ENCODE results near the gene TOP2A.
A peak's percentile ranks its signal among the peaks of the same experiment; 100 is the strongest.

The TOP2A gene

DNA sequence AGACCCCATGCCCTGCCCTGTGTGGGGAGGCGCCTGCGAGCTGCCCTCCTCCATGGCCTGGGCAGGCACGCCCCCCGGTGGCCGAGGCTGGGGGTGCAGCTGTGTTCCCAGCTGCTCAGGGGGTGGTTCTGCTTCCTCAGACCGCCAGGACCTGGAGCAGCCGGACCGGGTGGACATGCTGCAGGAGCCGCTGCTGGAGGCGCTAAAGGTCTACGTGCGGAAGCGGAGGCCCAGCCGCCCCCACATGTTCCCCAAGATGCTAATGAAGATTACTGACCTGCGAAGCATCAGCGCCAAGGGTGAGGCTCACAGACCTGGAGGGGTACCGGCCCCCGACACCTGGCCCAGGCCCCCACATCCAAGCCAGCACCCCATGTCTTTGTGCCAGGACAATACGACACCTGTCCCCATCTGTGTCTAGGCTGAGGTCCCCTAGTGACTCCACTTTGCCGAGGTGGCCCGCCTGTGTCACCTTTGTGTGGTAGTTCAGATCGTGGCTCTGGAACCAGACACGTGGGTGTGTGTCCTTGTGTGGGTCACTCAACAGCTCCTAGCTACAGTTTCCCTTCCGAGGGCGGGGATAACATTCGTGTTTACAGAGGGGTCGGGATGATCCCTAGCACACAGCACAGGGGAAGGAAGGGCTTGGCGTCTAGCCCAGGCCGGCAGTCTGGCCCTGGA lies 62.4 kb downstream of the TOP2A start:
- DNase-seq: peak; percentile 79

GRCh38 chr17:40354221-40355122 lies 63.2 kb downstream of the TOP2A start:
- DNase-seq: no peak

- DNase-seq: no peak
Measured at GRCh38 chr17:40352779-40353394, 64.8 kb downstream of the TOP2A start.

GRCh38 chr17:40352237-40352778 lies 65.4 kb downstream of the TOP2A start:
- DNase-seq: no peak

- no peak for DNase-seq
Measured at GRCh38 chr17:40351359-40352236, 66.1 kb downstream of the TOP2A start.

GRCh38 chr17:40350689-40351358 lies 66.9 kb downstream of the TOP2A start:
- DNase-seq: no peak

GRCh38 chr17:40349895-40350688 lies 67.6 kb downstream of the TOP2A start:
- no peak for DNase-seq

- DNase-seq: no peak
Measured at GRCh38 chr17:40349477-40349894, 68.2 kb downstream of the TOP2A start.

GRCh38 chr17:40348562-40349476 lies 68.9 kb downstream of the TOP2A start:
- no peak for DNase-seq

DNA sequence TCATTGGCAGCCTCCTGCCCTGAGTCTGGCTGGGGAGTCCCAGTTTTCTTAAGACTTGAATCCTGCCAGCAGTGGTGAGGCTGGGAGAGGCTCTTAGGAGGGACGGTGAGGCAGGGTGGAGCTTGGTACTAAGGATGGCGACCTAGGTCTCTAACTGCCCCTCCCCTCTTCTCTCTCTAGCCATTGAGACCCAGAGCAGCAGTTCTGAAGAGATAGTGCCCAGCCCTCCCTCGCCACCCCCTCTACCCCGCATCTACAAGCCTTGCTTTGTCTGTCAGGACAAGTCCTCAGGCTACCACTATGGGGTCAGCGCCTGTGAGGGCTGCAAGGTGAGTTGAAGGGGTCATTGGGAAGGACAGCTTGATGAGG lies 69.6 kb downstream of the TOP2A start:
- DNase-seq: no peak

DNA sequence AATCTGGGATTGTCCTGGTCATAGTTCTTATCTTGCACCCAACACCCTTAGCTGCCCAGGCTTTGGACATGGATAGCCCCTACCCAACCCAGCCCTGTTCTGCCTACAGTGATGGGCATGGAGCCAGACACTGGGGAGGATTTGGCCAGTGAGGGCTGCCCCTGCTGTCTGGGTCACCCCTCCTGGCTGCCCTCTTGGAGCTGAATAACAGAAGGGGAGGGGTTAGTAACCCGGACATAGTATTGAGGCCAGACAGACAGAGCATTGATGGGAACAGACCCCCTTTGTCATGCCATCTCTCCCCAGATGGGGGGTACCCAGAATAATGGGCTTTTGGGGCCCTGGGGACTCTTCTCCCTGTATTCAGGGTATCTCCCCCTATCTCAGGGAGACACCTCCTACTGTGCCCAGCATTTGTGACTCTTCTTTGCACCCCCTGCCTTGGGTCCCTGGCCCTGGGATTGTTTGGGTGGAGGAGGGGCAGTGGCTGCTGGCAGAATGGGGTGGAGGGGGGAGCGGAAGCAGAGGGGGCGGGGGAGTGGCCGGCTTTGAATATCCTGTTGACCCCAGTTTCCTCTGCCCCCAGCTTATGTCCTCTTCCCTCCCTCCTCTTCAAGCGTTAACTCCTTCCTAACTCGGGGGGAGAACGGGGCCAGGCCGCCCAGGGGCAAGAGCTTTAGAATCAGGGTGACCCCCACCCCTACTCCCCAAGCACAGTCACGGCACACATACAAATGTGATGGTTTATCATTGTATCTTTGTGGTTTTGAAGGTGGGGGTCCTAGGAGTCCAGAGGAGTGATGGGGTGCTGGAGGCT lies 70.2 kb downstream of the TOP2A start:
- no peak for DNase-seq

- no peak for DNase-seq
Measured at GRCh38 chr17:40346765-40347158, 70.9 kb downstream of the TOP2A start.

- no peak for DNase-seq
Measured at GRCh38 chr17:40345994-40346764, 71.5 kb downstream of the TOP2A start.

DNA sequence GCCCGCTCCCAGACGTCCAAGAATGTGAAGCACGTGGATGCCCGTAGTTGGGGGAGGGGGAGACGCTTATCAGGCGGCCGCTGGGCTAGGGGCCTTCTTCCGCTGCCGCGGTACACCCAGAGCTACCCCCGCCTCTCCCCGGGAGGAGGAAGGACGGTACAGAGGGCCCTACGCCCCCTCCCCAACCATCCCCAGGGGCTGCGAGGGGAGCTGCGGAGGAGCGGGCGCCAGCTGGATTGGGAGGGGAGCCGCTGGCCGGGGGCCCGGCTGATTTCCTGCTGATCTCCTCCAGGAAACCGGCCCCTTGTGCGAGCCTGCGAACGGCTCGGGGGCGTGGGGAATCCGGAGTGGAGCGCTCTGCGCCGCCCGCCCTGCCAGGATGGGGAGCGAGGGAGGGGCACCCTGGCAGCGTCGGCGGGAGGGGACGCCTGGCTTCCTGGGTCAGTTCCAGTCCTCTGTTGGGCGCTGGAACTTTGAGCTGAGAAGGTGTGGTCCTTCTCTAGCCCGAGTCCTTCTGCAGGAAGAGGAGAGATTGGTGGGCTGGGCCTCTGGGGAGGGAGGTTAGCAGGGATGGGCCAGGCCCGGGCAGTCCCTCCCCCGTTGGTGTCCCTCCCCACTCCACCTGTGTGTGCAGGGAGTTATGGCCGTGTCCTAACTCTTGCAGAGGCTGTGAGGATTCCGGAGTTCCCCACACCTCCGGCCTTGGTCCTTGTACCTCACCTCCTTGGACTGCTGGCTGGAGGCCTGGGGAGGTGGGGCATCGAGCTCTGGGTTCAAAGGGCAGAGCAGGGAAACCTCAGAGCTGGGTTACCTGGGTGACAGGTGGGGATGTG lies 72.3 kb downstream of the TOP2A start:
- no peak for DNase-seq

- DNase-seq: peak; percentile 39
Measured at GRCh38 chr17:40344421-40345160, 73.1 kb downstream of the TOP2A start.
